ENCODE data around the gene SPDYE3.
"Not testable (repeated sequence)": the region's sequence is repeated elsewhere in the genome, so short reads cannot be mapped to it uniquely, and the experiment has no call there.

The SPDYE3 gene

DNA sequence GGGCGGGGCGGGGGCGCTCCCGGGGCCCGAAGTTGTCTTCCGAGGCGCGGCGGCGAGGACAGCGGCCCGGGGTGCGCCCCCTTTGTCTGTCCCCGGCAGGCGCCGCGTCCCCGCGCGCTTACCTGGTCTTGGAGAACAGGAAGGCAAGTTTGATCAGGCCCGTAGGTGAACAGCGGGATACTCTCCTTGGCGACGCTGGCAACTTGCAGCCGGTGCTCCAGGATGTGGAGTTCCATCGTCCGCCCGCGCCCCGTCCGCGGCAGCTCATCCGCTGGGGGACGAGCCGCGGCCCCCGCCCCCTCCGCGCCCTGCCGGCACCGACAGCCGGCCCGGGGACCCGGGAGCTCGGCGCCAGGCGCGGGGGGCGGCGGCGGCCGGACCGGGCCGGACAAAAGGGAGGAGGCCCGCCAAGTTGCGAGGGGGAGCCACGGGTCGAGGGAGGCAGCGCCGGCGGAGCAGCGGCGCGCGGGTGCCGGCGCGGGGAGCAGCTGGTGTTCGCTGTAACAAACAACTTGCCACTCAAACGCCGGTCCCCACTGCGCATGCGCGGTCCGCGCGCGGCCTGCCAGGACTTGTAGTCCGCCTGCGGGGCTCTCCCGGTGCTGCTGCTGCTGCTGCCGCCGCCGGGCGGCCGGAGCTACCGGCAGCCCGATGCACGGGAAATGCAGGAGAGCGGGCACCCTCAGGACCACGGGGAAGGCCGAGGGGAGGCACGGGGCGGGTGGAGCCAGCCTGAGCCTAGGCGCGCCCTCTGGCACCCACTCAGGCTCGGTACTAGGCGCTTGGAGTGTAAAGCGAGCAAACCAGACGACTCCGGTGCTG lies 35.6 kb upstream of the SPDYE3 start:
- peak overlapping the region; percentile 65 for H3K4me3 ChIP-seq (ENCODE audit: low read depth, low read length)

DNA sequence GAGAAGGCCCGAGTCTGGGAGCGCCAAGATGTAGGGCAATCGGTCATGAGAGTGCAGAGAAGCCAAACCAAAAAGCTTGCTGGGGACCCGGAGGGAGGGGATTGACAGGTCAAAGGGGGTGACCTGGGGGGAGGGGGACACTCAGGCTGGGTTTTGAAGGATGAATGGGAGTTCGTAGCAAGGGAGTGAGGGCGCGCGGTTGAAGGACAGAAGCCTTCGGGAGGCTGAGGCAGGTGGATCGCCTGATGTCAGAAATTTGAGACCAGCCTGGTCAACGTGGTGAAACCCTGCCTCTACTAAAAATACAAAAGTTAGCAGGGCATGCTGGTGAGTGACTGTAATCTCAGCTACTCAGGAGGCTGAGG lies 35.0 kb upstream of the SPDYE3 start:
- peak overlapping the region; percentile 65 for H3K4me3 ChIP-seq (ENCODE audit: low read depth, low read length)

More for the DNA sequence above, 35.6 kb upstream of the SPDYE3 start:
- TF ChIP-seq, protein P1, sequence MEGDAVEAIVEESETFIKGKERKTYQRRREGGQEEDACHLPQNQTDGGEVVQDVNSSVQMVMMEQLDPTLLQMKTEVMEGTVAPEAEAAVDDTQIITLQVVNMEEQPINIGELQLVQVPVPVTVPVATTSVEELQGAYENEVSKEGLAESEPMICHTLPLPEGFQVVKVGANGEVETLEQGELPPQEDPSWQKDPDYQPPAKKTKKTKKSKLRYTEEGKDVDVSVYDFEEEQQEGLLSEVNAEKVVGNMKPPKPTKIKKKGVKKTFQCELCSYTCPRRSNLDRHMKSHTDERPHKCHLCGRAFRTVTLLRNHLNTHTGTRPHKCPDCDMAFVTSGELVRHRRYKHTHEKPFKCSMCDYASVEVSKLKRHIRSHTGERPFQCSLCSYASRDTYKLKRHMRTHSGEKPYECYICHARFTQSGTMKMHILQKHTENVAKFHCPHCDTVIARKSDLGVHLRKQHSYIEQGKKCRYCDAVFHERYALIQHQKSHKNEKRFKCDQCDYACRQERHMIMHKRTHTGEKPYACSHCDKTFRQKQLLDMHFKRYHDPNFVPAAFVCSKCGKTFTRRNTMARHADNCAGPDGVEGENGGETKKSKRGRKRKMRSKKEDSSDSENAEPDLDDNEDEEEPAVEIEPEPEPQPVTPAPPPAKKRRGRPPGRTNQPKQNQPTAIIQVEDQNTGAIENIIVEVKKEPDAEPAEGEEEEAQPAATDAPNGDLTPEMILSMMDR (IDR thresholded peaks at IDR 0.05; ENCODE audit: low read depth, low read length): no peak

DNA sequence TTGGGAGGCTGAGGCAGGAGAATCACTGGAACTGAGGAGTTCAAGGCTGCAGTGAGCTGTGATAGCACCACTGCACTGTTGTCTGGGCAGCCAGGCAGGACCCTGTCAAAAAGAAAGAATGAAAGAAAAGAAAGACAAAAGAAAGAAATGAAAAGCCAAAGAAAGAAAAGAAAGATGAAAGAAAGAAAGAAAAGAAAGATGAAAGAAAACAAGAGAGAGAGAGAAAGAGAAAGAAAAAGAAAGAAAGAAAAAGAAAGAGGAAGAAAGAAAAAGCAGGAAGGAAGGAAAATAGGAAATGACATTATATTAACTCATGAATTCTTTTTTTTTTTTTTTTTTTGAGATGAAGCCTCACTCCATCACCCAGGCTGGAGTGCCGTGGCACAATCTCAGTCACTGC lies 32.4 kb upstream of the SPDYE3 start:
- no peak overlapping the region for H3K4me3 ChIP-seq (ENCODE audit: low read depth, low read length)
- TF ChIP-seq, protein P1 (IDR thresholded peaks at IDR 0.05; ENCODE audit: low read depth, low read length): no peak

DNA sequence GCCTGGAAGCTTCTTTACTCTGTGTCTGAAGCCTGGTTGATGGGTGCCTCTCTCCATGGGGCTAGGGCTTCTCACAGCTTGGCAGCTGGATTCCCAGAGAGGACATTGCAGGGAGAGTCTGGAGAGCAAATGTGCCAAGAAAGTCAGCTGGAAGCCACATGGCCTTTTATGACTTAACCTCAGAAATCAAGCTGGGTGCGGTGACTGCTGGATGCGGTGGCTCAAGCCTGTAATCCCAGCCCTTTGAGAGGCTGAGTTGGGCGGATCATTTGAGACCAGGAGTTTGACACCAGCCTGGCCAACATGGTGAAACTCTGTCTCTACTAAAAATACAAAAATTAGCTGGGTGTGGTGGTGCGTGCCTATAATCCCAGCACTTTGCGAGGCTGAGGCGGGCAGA lies 31.4 kb upstream of the SPDYE3 start:
- not testable (repeated sequence) for H3K4me3 ChIP-seq (ENCODE audit: low read depth, low read length)

DNA sequence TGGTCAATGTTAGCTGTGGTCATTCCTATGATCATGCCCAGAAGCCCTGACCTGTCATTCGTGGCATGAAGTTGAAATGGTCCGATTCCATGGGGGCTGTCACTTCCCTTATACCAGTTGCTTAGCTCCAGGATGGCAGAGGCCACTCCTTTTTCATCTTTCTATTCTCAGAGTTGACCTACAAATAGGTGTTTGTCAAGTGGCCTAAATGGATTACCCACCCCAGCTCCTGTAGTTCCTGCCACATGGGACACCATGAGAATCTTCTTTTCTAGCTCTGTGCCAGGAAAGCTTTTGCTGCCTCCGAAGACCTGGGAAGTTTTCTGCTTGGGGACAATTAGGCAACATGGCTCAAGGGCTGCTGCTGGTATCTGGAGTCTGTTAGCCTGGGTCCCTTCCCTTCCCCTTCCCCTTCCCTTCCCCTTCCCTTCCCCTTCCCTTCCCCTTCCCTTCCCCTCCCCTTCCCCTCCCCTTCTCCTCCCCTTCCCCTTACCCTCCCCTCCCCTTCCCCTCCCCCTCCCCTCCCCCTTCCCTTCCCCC lies 25.4 kb upstream of the SPDYE3 start:
- H3K4me3 ChIP-seq (ENCODE audit: low read depth, low read length): not testable (repeated sequence)

DNA sequence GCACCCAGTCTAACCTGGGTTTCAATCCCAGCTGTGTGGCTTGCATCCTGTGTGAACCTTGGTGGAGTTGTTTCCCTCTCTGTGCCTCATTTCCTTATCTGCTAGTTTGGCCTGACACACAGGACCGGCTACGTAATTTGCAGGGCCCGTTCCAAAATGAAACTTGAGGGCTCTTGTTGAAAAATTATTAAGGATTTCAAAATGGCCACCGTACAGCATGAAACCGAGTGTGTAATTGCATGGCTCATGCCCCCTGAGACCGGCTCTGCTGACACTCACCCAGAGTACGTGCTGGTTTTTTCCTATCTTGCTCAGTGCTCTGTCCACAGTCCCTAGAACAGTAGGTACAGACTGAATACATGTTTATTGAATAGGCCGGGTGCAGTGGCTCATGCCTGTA lies 24.4 kb upstream of the SPDYE3 start:
- not testable (repeated sequence) for H3K4me3 ChIP-seq (ENCODE audit: low read depth, low read length)

DNA sequence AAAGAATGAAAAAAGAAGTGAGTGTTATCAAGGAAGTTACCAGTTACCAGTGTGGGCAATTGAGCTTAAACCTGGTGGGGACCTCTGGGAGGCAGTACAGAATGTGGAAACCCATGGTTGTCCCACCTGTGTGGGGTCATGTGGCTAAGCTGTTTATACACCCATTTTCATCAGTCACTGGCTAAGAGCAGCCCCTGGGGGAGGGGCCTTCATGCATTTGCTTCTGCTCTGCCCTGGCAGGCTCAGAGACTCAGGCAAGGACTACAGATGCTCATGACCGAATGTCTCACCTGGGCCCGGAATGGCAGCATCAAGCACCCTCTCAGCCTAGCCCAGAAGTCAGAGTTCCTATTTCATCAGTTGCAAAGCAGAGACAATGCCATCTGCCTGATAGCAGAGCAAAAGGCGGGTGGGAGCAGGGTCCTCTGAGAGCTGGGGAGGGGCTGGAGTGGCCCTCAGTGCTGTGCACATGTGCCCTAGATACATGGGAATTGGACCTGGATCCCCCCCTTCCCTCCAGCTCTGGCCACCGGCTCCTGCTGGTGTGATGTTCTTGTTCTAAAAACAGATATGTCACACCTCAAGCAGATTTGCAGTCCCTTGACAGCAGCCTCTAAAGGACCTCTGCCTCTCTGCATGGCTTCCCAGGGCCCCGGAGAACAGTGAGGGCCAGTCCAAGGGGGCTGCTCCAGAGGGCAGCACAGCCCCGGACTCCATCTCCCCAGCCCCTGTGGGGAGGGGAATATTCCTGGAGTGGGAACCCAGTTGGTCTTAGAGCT lies 20.1 kb upstream of the SPDYE3 start:
- H3K4me3 ChIP-seq (ENCODE audit: low read depth, low read length): not testable (repeated sequence)

DNA sequence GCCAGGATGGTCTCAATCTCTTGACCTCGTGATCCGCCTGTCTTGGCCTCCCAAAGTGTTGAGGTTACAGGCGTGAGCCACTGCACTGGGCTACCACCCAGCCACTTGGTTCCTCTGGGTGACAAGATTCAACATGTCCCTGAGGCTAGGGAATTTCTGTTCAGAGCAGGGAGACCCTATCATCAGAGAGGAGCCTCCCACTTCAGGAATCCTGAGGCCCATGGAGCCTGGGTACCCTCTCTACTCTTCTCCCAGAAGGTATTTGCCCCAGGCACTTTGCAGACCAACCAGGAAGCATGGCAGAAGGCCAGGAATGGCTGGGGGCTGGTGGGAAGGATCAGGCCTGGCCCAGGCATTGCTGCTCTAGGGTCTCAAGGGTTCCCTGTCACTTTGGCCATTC lies 19.2 kb upstream of the SPDYE3 start:
- not testable (repeated sequence) for H3K4me3 ChIP-seq (ENCODE audit: low read depth, low read length)

DNA sequence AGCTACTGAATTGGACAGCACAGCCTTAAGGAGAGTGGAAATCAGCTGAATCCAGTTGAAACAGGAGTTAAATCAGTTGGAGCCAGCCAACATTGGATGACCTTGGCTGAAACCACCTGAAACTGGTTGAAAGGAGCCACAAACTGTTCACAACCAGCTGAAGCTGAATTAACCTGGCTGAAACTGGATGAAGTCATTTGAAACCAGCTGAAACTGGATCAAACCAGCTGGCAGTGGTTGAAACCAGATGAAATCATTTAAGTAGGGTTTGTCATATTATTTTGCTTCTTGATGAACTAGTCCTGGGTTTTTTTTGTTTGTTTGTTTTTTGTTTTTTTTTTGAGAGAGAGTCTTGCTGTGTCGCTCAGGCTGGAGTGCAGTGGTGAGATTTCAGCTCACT lies 15.3 kb upstream of the SPDYE3 start:
- not testable (repeated sequence) for H3K4me3 ChIP-seq (ENCODE audit: low read depth, low read length)

DNA sequence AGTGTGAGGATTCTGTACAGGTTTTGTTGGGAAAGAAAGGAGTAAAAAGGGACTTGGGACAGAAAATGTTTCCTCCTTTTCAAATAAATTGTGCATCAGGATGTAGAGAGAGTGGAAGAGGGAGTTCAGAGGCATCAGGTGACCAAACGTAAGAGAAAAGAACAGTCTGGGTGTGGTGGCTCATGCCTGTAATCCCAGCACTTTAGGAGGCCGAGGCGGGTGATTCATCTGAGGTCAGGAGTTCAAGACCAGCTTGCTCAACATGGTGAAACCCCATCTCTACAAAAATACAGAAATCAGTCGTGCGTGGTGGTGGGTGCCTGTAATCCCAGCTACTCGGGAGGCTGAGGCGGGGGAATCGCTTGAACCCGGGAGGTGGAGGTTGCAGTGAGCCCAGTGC lies 12.2 kb upstream of the SPDYE3 start:
- not testable (repeated sequence) for H3K4me3 ChIP-seq (ENCODE audit: low read depth, low read length)

DNA sequence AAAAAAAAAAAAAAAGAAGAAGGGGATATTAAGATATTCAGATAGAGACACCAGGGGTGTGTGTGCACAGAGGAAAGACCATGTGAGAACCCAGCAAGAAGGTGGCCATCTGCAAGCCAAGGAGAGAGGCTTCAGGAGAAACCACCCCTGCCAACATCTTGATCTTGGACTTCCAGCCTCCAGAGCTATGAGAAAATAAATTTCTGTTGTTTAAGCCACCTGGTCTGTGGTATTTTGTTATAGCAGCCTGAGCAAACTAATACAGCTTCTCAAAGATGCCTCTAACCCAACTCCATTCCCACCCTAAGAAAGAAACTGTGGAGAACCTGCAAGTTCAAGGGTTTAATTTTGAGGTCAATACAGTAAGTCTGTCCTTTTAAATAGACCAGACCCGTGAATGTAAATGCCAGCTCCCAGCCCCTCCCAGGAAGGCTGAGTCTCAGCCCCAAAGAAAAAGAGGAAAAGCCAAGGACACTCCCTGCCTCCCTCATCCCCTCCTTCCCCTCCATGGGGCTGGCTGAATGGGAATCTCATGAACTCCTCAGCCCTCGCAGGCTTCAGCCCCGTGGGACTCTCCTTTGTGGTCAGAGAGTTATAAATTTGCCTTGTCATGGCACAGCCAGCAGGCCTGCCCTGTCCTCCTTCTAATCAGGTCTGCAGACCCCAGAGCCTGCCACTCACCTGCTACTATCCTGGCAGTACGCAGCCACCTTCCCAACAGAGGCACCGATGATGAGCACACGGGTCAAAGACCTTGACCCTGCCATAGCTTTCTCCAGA lies 9.5 kb upstream of the SPDYE3 start:
- not testable (repeated sequence) for H3K4me3 ChIP-seq (ENCODE audit: low read depth, low read length)

DNA sequence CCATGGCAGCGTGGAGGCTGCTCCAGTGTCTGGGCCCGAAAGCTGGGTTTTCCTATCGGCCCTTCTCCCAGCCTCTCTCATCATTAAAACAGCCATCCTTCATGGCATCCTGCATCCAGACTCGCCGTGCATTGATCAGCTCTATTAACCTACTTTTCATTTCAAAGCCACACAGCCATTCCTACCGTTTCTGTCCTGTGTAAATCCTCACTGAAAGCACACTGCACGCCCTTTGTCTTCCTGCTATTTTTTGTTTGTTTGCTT lies 8.9 kb upstream of the SPDYE3 start:
- H3K4me3 ChIP-seq (ENCODE audit: low read depth, low read length): not testable (repeated sequence)

DNA sequence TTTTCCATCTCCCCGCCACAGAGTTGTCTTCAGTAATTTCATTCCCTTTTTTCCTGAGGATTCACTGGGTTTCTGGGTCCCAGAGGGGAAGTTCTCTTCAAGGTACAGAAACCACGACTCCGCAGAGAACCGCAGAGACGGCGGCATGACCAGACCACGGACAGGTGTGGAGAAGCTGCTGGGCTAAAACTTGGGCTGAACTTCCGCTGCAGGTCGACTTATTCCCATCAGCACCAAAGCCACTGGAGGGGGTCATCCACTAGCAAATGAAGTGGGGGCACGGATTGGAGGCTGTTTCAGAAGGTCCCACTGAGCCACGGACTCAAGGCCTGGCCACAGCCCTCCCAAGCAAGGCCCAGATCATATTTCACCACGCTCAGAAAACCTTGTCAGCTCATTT lies 3.0 kb upstream of the SPDYE3 start:
- not testable (repeated sequence) for H3K4me3 ChIP-seq (ENCODE audit: low read depth, low read length)

DNA sequence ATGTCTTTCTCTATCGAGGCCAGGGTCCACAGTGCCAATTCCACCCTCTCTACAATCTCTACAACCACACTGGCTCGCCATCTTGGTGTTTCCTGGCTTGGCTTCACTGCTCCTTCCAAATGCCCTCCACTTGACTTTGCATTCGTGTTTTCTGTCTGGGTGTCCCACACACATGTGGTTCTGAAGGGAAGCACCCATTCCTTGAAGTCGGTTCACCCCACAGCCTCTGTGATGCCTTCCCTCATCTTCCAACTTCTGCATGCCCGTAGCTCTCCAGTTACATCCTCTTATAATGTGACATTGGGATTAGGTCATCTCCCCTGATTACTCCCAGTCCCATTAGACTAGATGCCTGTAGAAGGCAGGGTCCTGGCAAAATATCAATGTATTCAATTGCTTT lies 10.8 kb downstream of the SPDYE3 start:
- not testable (repeated sequence) for H3K4me3 ChIP-seq (ENCODE audit: low read depth, low read length)

DNA sequence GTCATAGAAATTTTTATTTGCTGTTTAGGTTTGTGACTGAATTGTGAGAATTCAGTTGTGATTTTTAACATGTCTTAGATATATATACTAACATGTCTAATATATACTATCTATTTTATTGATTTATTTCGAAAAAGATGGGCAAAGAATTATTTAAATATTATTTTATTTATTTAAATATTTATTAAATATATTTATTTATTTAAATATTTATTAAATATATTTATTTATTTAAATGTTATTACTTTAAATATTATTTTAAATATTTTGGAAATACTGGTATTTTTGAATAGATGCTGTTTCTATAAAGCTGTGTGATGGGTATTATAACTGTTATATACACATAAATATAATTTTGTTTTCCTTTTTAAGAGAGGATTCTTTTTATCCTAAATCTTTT lies 14.1 kb downstream of the SPDYE3 start:
- H3K4me3 ChIP-seq (ENCODE audit: low read depth, low read length): not testable (repeated sequence)

DNA sequence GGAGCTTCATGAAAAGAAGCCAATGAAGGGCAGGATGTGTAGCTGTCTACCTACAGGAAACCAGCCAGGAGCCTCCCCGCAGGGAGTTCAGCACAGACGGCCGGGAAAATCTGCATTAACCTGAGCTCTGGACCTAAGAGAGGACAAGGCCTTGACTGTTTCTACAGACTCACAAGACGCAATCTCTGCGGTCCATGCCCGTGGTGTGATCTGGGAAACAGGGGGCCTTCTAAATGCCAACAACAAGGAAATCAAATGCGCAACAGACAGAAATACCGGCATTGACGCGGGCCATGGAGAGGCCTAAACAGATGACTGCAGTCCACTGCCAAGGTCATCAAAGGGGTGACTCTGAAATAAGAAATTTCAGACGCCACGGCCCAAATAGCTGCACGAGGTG lies 16.7 kb downstream of the SPDYE3 start:
- not testable (repeated sequence) for H3K4me3 ChIP-seq (ENCODE audit: low read depth, low read length)

DNA sequence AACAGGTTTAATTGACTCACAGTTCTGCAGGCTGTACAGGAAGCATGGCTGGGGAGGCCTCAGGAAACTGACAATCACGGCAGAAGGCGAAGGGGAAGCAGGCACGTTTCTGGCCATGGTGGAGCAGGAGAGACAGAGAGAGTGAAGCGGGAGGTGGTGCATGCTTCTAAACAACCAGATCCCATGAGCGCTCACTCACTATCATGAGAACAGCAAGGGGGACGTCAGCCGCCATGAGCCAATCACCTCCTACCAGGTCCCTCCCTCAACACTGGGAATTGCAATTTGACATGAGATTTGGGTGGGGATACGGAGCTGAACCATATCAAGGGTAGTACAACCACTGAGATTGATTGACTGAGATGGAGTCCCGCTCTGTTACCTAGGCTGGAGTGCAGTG lies 18.2 kb downstream of the SPDYE3 start:
- H3K4me3 ChIP-seq (ENCODE audit: low read depth, low read length): not testable (repeated sequence)

DNA sequence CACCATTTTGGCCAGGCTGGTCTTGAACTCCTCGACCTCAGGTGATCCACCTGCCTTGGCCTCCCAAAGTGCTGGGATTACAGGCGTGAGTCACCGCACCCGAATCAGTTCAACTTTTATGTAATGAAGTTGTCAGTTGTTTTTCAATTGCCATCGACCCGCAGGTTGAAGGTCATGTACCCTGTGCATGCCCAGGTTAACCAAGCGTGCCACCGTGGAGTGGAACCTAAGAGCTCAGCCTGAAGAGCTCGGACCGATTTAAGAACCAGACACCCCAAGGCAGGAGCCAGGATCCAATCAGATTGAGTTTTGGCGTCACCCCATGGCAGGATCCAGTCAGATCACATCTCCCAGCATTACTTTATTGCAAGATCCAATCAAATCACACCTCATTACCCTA lies 19.4 kb downstream of the SPDYE3 start:
- not testable (repeated sequence) for H3K4me3 ChIP-seq (ENCODE audit: low read depth, low read length)
